Neural crest cell (in vitro differentiated cells): ENCODE results near the gene NMD3. TPM values are rescaled to one million over a fixed set of nuclear protein-coding genes. Genes with fewer than 3 reads are reported as not detected.

Source experiments
- DNase-seq: peaks from one replicate; pipeline ENCODE4 v3.0.0; 2021; ENCODE audit warnings: low read depth, mixed read lengths, low spot score
- H3K27ac Mint-ChIP-seq: one replicate; pipeline ENCODE4 v1.8.0; 2021; ENCODE audit warnings: mild to moderate bottlenecking, mixed read lengths; ENCODE audit not compliant: unreplicated experiment
- H3K27me3 Mint-ChIP-seq: 2 replicates; pipeline ENCODE4 v1.8.0; 2021; ENCODE audit warnings: low read depth, mild to moderate bottlenecking, mixed read lengths
- H3K36me3 Mint-ChIP-seq: 2 replicates; pipeline ENCODE4 v1.8.0; 2021; ENCODE audit warnings: low read depth, mild to moderate bottlenecking, mixed read lengths
- H3K4me1 Mint-ChIP-seq: 2 replicates; pipeline ENCODE4 v1.8.0; 2021; ENCODE audit warnings: mixed read lengths
- H3K4me3 Mint-ChIP-seq: one replicate; pipeline ENCODE4 v1.8.0; 2021; ENCODE audit warnings: mild to moderate bottlenecking, mixed read lengths
- H3K9me3 Mint-ChIP-seq: 2 replicates; pipeline ENCODE4 v1.8.0; 2021; ENCODE audit warnings: mixed read lengths
- CTCF ChIP-seq: fragments of 200-600 bp; sonication (generic); conservative IDR thresholded peaks from 2 replicates; pipeline ENCODE4 v1.5.0; 2021; ENCODE audit warnings: antibody characterized with exemption, mild to moderate bottlenecking
- total RNA-seq: library from RNA; stranded (reverse); gene quantifications from 2 replicates; pipeline ENCODE4 v1.2.1, GENCODE V29; 2021

Gene NMD3
- total RNA-seq, 1 donor from 2014 or later, result 42.0 TPM

- Mint-ChIP-seq H3K27me3 (no peaks in the 10 kb centered on the region), H3K4me3 (no peak overlapping the region), H3K9me3 (peaks cover 20% of the 10 kb centered on the region), H3K36me3 (peaks cover 39% of the 10 kb centered on the region), H3K27ac (no peak overlapping the region), H3K4me1 (no peaks in the 10 kb centered on the region)
- no peak for TF ChIP-seq CTCF
- DNase-seq, result no peak
Observed at GRCh38 chr3:161265916-161266571, 44.9 kb downstream of the NMD3 start.

- Mint-ChIP-seq H3K9me3 (peaks cover 17% of the 10 kb centered on the region), H3K36me3 (peaks cover 34% of the 10 kb centered on the region), H3K4me3 (no peak overlapping the region), H3K4me1 (no peaks in the 10 kb centered on the region), H3K27me3 (no peaks in the 10 kb centered on the region), H3K27ac (no peak overlapping the region)
- no peak for TF ChIP-seq CTCF
- DNase-seq, result no peak
Observed at GRCh38 chr3:161266731-161267150, 45.6 kb downstream of the NMD3 start.

GRCh38 chr3:161267646-161268045 is 46.5 kb downstream of the NMD3 start:
- Mint-ChIP-seq H3K36me3 (peaks cover 27% of the 10 kb centered on the region), H3K4me1 (no peaks in the 10 kb centered on the region), H3K27ac (no peak overlapping the region), H3K27me3 (no peaks in the 10 kb centered on the region), H3K9me3 (peaks cover 13% of the 10 kb centered on the region), H3K4me3 (no peak overlapping the region)
- no peak for DNase-seq
- no peak for TF ChIP-seq CTCF

- Mint-ChIP-seq H3K4me3 (no peak overlapping the region), H3K27ac (no peak overlapping the region), H3K9me3 (peaks cover 13% of the 10 kb centered on the region), H3K27me3 (no peaks in the 10 kb centered on the region), H3K36me3 (peaks cover 21% of the 10 kb centered on the region), H3K4me1 (no peaks in the 10 kb centered on the region)
- no peak for DNase-seq
- TF ChIP-seq CTCF, result no peak
Observed at GRCh38 chr3:161268601-161269000, 47.5 kb downstream of the NMD3 start.

GRCh38 chr3:161270991-161271390 is 49.9 kb downstream of the NMD3 start:
- Mint-ChIP-seq H3K27me3 (no peaks in the 10 kb centered on the region), H3K4me1 (no peaks in the 10 kb centered on the region), H3K36me3 (peaks cover 13% of the 10 kb centered on the region), H3K9me3 (peaks cover under 1% of the 10 kb centered on the region), H3K4me3 (no peak overlapping the region), H3K27ac (no peak overlapping the region)
- no peak for TF ChIP-seq CTCF
- no peak for DNase-seq
